Endothelial cell of umbilical vein (primary cell): Measurements from ENCODE around the gene EPB41L3. TPM values are rescaled to one million over a fixed set of nuclear protein-coding genes. Genes with fewer than 3 reads are reported as not detected.
"Not testable (repeated sequence)": the region's sequence is repeated elsewhere in the genome, so short reads cannot be mapped to it uniquely, and the experiment has no call there.

ENCODE experiments used
- BruUV-seq: library from RNA; stranded (reverse); fragments of 400-500 nt; replicated peaks from 2 replicates; lab custom pipeline; 2021; lab: Mats Ljungman, UMichigan
- CTCF ChIA-PET: fragments of 300-600, 350-600 bp; sonication (Branson Sonifier 250); formaldehyde crosslinking; loops from one replicate; lab custom pipeline; 2021; ENCODE audit warnings: antibody characterized with exemption, inconsistent platforms; lab: Charles Lee
- POLR2A ChIA-PET: fragments of 300-600, 350-600 bp; sonication (Branson Sonifier 250); formaldehyde crosslinking; loops from one replicate; lab custom pipeline; 2021; ENCODE audit warnings: antibody characterized with exemption, inconsistent platforms; lab: Charles Lee
- DNase-seq: peaks from one replicate; pipeline ENCODE4 v3.0.0-alpha.2; 2011; ENCODE audit warnings: low read depth, low spot score
- FAIRE-seq: peaks from 2 replicates; lab custom pipeline; 2011; peaks lifted over from hg19 to GRCh38; lab: Jason Lieb, UNC
- H2AFZ ChIP-seq: 2 replicates; pipeline ENCODE4 v1.6.0; 2012; ENCODE audit warnings: low read depth, low read length, control low read depth, inconsistent platforms
- H3K27ac ChIP-seq: 2 replicates; pipeline ENCODE4 v1.5.1; 2011; ENCODE audit warnings: low read depth, mild to moderate bottlenecking, control low read depth, low read length, moderate library complexity; ENCODE audit not compliant: insufficient read depth
- H3K27me3 ChIP-seq, 2 experiments: 2 replicates each; pipeline versions ENCODE4 v1.6.0 to v1.6.1; 2011; ENCODE audit warnings: low read length in 2 of 2, mixed read lengths in 1 of 2; ENCODE audit not compliant: control insufficient read depth in 2 of 2, insufficient read depth in 2 of 2
- H3K36me3 ChIP-seq, 2 experiments: 2 replicates in 1 of 2; 3 replicates in 1 of 2; pipeline ENCODE4 v1.5.1; 2011; ENCODE audit warnings: low read length in 2 of 2, mild to moderate bottlenecking in 1 of 2, moderate library complexity in 1 of 2; ENCODE audit not compliant: control insufficient read depth in 2 of 2, insufficient read depth in 2 of 2; ENCODE audit errors: extremely low read depth in 1 of 2
- H3K4me1 ChIP-seq: 3 replicates; pipeline ENCODE4 v1.5.1; 2011; ENCODE audit warnings: mild to moderate bottlenecking, low read length; ENCODE audit not compliant: control insufficient read depth, insufficient read depth; ENCODE audit errors: extremely low read depth
- H3K4me2 ChIP-seq: 2 replicates; pipeline ENCODE4 v1.6.1; 2011; ENCODE audit warnings: low read length, control low read depth, mixed read lengths; ENCODE audit not compliant: insufficient read depth
- H3K4me3 ChIP-seq, 3 experiments: fragments of 200-600 bp in 1 of 3; sonication (generic), shearing (Covaris generic) in 1 of 3; replicated peaks in 1 of 3; 2 replicates each; pipeline ENCODE4 v1.5.1; 2011 to 2016; ENCODE audit warnings: control low read depth in 3 of 3, low read length in 3 of 3, mild to moderate bottlenecking in 2 of 3, inconsistent platforms in 1 of 3, low read depth in 1 of 3, moderate library complexity in 1 of 3; ENCODE audit not compliant: insufficient read depth in 1 of 3
- H3K79me2 ChIP-seq: 2 replicates; pipeline ENCODE4 v1.6.0; 2012; ENCODE audit warnings: low read length, inconsistent platforms; ENCODE audit not compliant: control insufficient read depth, insufficient read depth
- H3K9ac ChIP-seq: replicated peaks from 2 replicates; pipeline ENCODE3; 2011; ENCODE audit warnings: low read length, control low read depth; ENCODE audit not compliant: insufficient read depth; ENCODE audit errors: extremely low read depth
- H3K9me1 ChIP-seq: replicated peaks from 3 replicates; pipeline ENCODE4 v1.6.0; 2011; ENCODE audit warnings: mild to moderate bottlenecking, low read length; ENCODE audit not compliant: control insufficient read depth, insufficient read depth; ENCODE audit errors: extremely low read depth
- H3K9me3 ChIP-seq: replicated peaks from 2 replicates; pipeline ENCODE4 v1.5.1; 2012; ENCODE audit warnings: low read length, inconsistent platforms; ENCODE audit not compliant: control insufficient read depth, insufficient read depth
- H4K20me1 ChIP-seq: replicated peaks from 2 replicates; pipeline ENCODE3; 2011; ENCODE audit warnings: mild to moderate bottlenecking, low read length; ENCODE audit not compliant: control insufficient read depth, insufficient read depth; ENCODE audit errors: extremely low read depth
- JUN ChIP-seq: IDR thresholded peaks from 2 replicates; pipeline ENCODE4 v1.6.1; 2011; ENCODE audit warnings: borderline replicate concordance, low read depth; ENCODE audit not compliant: insufficient read length, insufficient read depth
- MYC ChIP-seq: IDR thresholded peaks from one replicate; pipeline ENCODE4 v1.6.1; 2011; ENCODE audit warnings: mild to moderate bottlenecking, low read depth, low read length
- POLR2AphosphoS5 ChIP-seq: IDR thresholded peaks from 2 replicates; pipeline ENCODE4 v1.6.1; 2012; ENCODE audit warnings: low read depth, mild to moderate bottlenecking, control low read depth, low read length, moderate library complexity; ENCODE audit not compliant: insufficient read depth
- dilution Hi-C: fragments of 300-500 bp; cut with MboI; formaldehyde crosslinking; loops from one replicate; pipeline ENCODE4 v1.15.0; 2019; ENCODE audit warnings: low sequenced_read_pairs; ENCODE audit not compliant: extremely low pct_ligation_motif_present
- intact Hi-C: fragments of 100-400 bp; cut with micrococcal nuclease; formaldehyde crosslinking; loops from one replicate; pipeline ENCODE4 v1.10.0; 2022
- polyA plus RNA-seq, 4 experiments: library from polyadenylated mRNA; depleted of rRNA in 3 of 4; stranded (reverse) in 3 of 4; unstranded in 1 of 4; fragments of >200 nt; gene quantifications; 2 replicates each; pipeline versions ENCODE4 v1.2.1 to v1.2.3, GENCODE V29; 2011 to 2012; ENCODE audit warnings: missing spikeins in 1 of 4
- total RNA-seq: library from RNA; stranded (reverse); gene quantifications from 2 replicates; pipeline ENCODE4 v1.2.3, GENCODE V29; 2021
- TF ChIP-seq, protein P1 (sequence below): IDR thresholded peaks from 2 replicates; pipeline ENCODE4 v1.6.1; 2011; ENCODE audit not compliant: insufficient read depth, insufficient read length
- TF ChIP-seq, protein P2 (sequence below), 2 donors: IDR thresholded peaks; 1 replicate in 1 of 2; 2 replicates in 1 of 2; pipeline ENCODE4 v1.5.1; 2011; ENCODE audit warnings: low read length in 2 of 2, mild to moderate bottlenecking in 2 of 2, moderate library complexity in 2 of 2, control low read depth in 1 of 2, inconsistent platforms in 1 of 2, low read depth in 1 of 2; ENCODE audit not compliant: insufficient read depth in 1 of 2; ENCODE audit errors: extremely low read depth in 1 of 2

Gene EPB41L3
- total and polyA plus RNA-seq, 2 donors (not counting 3 experiments of a cell fraction or from before 2014, with no cell fraction given): 38.9 to 114 TPM

DNA sequence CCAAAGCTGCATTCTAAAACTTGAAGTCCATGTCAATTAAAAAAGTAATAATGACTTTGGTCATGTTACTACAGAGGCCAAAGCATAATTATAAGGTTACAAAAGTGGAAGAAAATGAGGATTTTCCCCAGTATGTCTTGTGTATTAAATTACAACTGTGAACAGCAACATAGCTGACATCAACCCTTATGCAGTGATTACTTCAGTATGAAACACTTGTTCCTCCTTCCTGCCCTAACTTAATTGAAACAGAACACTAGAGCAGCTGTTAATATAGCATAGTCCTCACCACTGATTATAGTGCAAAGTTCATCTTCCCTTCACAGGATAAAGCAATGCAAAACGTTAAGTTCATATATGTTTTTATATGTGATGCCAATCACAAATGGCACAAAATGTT, 29.9 kb downstream of the EPB41L3 start:
- TF ChIP-seq, protein P1, sequence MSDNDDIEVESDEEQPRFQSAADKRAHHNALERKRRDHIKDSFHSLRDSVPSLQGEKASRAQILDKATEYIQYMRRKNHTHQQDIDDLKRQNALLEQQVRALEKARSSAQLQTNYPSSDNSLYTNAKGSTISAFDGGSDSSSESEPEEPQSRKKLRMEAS: no peak
- TF ChIP-seq MYC (no peak), POLR2AphosphoS5 (no peak)
- TF ChIP-seq, protein P2, sequence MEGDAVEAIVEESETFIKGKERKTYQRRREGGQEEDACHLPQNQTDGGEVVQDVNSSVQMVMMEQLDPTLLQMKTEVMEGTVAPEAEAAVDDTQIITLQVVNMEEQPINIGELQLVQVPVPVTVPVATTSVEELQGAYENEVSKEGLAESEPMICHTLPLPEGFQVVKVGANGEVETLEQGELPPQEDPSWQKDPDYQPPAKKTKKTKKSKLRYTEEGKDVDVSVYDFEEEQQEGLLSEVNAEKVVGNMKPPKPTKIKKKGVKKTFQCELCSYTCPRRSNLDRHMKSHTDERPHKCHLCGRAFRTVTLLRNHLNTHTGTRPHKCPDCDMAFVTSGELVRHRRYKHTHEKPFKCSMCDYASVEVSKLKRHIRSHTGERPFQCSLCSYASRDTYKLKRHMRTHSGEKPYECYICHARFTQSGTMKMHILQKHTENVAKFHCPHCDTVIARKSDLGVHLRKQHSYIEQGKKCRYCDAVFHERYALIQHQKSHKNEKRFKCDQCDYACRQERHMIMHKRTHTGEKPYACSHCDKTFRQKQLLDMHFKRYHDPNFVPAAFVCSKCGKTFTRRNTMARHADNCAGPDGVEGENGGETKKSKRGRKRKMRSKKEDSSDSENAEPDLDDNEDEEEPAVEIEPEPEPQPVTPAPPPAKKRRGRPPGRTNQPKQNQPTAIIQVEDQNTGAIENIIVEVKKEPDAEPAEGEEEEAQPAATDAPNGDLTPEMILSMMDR (IDR thresholded peaks at IDR 0.05; ENCODE audit: extremely low read depth in 1 of 2, insufficient read depth in 1 of 2, low read depth in 1 of 2, low read length in 2 of 2): no peak
- Histone ChIP-seq H2AFZ (no peak overlapping the region), H3K9me3 (no peaks in the 10 kb centered on the region), H4K20me1 (peaks cover 8% of the 10 kb centered on the region), H3K36me3 (no peaks in the 10 kb centered on the region), H3K9ac (no peak overlapping the region), H3K27ac (no peak overlapping the region), H3K4me2 (no peak overlapping the region), H3K4me1 (peaks cover 40% of the 10 kb centered on the region), H3K27me3 (no peaks in the 10 kb centered on the region), H3K79me2 (peaks cover 88% of the 10 kb centered on the region), H3K9me1 (no peaks in the 10 kb centered on the region), H3K4me3 (no peak overlapping the region)
- DNase-seq (no peak), FAIRE-seq (no peak)
- ChIA-PET CTCF (interaction anchor here (1.2 to 1.5 kb wide), 2 partner anchors 14 to 22 kb away, joined by 4 to 5 read pairs; no protein-coding TSS in a partner anchor), POLR2A (no interaction called here)
- BruUV-seq: no TSS peak
- intact Hi-C loops: no loop called here
- dilution Hi-C loops: no loop called here

DNA sequence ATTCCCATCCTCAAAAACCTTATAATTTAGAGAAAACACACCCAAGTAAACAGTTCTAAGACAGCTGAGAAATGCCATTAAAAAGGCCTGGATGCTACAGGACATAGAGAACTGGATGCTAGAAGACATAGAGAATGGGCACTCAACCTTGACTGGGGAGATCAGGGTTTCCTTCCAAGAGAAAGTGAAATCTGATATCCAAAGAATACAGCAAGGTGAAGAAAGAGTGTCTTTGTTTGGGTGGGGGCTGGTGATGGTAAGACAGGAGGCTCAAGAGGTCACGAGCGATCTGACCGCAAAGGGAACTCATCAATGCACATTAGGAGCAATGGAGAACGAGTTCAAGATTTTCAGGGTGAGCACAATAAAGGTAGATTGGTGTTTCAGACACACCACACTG, 31.6 kb downstream of the EPB41L3 start:
- Histone ChIP-seq H3K9me3 (no peaks in the 10 kb centered on the region), H3K9ac (no peak overlapping the region), H3K36me3 (no peaks in the 10 kb centered on the region), H3K4me3 (no peak overlapping the region), H3K27ac (no peak overlapping the region), H2AFZ (no peak overlapping the region), H3K4me2 (no peak overlapping the region), H3K79me2 (peaks cover 87% of the 10 kb centered on the region), H4K20me1 (peaks cover 8% of the 10 kb centered on the region), H3K4me1 (peaks cover 31% of the 10 kb centered on the region), H3K9me1 (no peaks in the 10 kb centered on the region), H3K27me3 (no peaks in the 10 kb centered on the region)
- FAIRE-seq (no peak), DNase-seq (no peak)
- POLR2A ChIA-PET: no interaction called here
- dilution Hi-C loops (no loop called here), intact Hi-C loops (no loop called here)
- CTCF ChIA-PET: interaction anchor here (1.5 to 2.1 kb wide), 2 partner anchors 21 to 55 kb away, joined by 5 to 10 read pairs; no protein-coding TSS in a partner anchor
- BruUV-seq: no TSS peak
- TF ChIP-seq JUN: no peak

DNA sequence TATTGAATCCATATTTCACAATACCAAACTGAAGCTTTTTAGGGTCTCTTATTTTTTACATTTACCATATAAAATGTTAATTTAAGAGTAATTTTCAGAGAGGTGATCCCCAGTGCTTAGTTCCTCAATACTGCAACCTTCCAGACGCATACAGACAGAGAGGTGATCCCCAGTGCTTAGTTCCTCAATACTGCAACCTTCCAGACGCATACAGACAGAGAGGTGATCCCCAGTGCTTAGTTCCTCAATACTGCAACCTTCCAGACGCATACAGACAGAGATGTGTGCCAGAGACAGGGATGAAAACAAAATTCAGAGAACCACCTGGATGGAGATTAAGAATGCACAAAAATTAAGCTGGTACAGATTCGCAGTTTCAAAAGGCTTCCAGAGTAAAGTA, 32.3 kb downstream of the EPB41L3 start:
- H2AFZ ChIP-seq, dilution Hi-C loops, H3K9me3 ChIP-seq, H3K9ac ChIP-seq, H3K9me1 ChIP-seq, H3K27me3 ChIP-seq, H3K36me3 ChIP-seq, POLR2A ChIA-PET, H4K20me1 ChIP-seq, FAIRE-seq, H3K27ac ChIP-seq, BruUV-seq, H3K4me3 ChIP-seq, H3K4me2 ChIP-seq, DNase-seq, intact Hi-C loops: not testable (repeated sequence)
- CTCF ChIA-PET: interaction anchor here (1.1 to 2.3 kb wide), 3 partner anchors 35 to 54 kb away, joined by 4 to 11 read pairs (median 10); no protein-coding TSS in a partner anchor
- H3K4me1 ChIP-seq: peaks cover 26% of the 10 kb centered on the region
- peaks cover 87% of the 10 kb centered on the region for H3K79me2 ChIP-seq
